Dermis microvascular lymphatic vessel endothelial cell (primary cell): ENCODE results near the gene SRGAP3. TPM values are rescaled to one million over a fixed set of nuclear protein-coding genes. Genes with fewer than 3 reads are reported as not detected.
A peak's percentile ranks its signal among the peaks of the same experiment; 100 is the strongest.

ENCODE experiments used
- DNase-seq, 2 donors: peaks; one replicate each; pipeline versions ENCODE4 v3.0.0 to v3.0.0-alpha.2; 2010; ENCODE audit warnings: low read depth in 2 of 2
- total RNA-seq: library from RNA; depleted of rRNA; stranded (reverse); fragments of >200 nt; gene quantifications from 2 replicates; pipeline ENCODE4 v1.2.1, GENCODE V29; 2014

The SRGAP3 gene
- total RNA-seq, 1 donor from 2014 or later = 1.0 TPM

GRCh38 chr3:9022305-9023225 lies 226.9 kb downstream of the SRGAP3 start:
- no peak for DNase-seq

GRCh38 chr3:9021271-9022009 lies 228.0 kb downstream of the SRGAP3 start:
- no peak for DNase-seq

GRCh38 chr3:9020426-9020825 lies 229.0 kb downstream of the SRGAP3 start:
- no peak for DNase-seq

- DNase-seq = no peak
Observed at GRCh38 chr3:9019259-9019961, 230.0 kb downstream of the SRGAP3 start.

GRCh38 chr3:9015250-9015649 lies 234.2 kb downstream of the SRGAP3 start:
- DNase-seq = no peak

GRCh38 chr3:9013782-9014563 lies 235.5 kb downstream of the SRGAP3 start:
- DNase-seq = peak in 1 of 2 donors; percentile 19

GRCh38 chr3:9012521-9012920 lies 236.9 kb downstream of the SRGAP3 start:
- DNase-seq = no peak

- DNase-seq = no peak
Observed at GRCh38 chr3:9009976-9010545, 239.4 kb downstream of the SRGAP3 start.

GRCh38 chr3:9008550-9009255 lies 240.7 kb downstream of the SRGAP3 start:
- DNase-seq = no peak

- DNase-seq = no peak
Observed at GRCh38 chr3:9007928-9008327, 241.5 kb downstream of the SRGAP3 start.

- no peak for DNase-seq
Observed at GRCh38 chr3:9007213-9007612, 242.2 kb downstream of the SRGAP3 start.

GRCh38 chr3:9000041-9000440 lies 249.4 kb downstream of the SRGAP3 start:
- no peak for DNase-seq

- DNase-seq = no peak
Observed at GRCh38 chr3:8997151-8997550, 252.3 kb downstream of the SRGAP3 start.

- peak in 1 of 2 donors; percentile 11 for DNase-seq
Observed at GRCh38 chr3:8996681-8997121, 252.7 kb downstream of the SRGAP3 start.

GRCh38 chr3:8996216-8996615 lies 253.2 kb downstream of the SRGAP3 start:
- DNase-seq = no peak

- DNase-seq = no peak
Observed at GRCh38 chr3:8994226-8994625, 255.2 kb downstream of the SRGAP3 start.

GRCh38 chr3:8993331-8993730 lies 256.1 kb downstream of the SRGAP3 start:
- DNase-seq = no peak

GRCh38 chr3:8992854-8993253 lies 256.6 kb downstream of the SRGAP3 start:
- DNase-seq = no peak

GRCh38 chr3:8992199-8992598 lies 257.2 kb downstream of the SRGAP3 start:
- DNase-seq = no peak
